K562 treated with DMSO at 1 percent for 24 hours (cell line): ENCODE measurements around the gene CLDN16. TPM values are rescaled to one million over a fixed set of nuclear protein-coding genes. Genes with fewer than 3 reads are reported as not detected.

Source experiments
- total RNA-seq: library from RNA; unstranded; fragments of 300-600 nt; gene quantifications from 2 replicates; pipeline ENCODE4 v1.2.3, GENCODE V29; 2022; ENCODE audit warnings: low read depth; ENCODE audit not compliant: insufficient read depth

Gene CLDN16
- not detected in 2 replicates for total RNA-seq

GRCh38 chr3:190387578-190388213, at the start of gene CLDN16:
Gene CLDN16, plus strand, starts transcription at chr3:190388163. Its CDS starts 167 bp downstream, at chr3:190388330.

GRCh38 chr3:190449801-190450200, 61.8 kb downstream of the CLDN16 start, which contains the start of gene TMEM207:
Gene TMEM207, minus strand, starts transcription at chr3:190449901. Its CDS starts 92 bp downstream, at chr3:190449809.

Other genes starting within 250 kb of the CLDN16 start
- not detected in 2 replicates for gene CLDN1, start 65.7 kb upstream of the CLDN16 start, total RNA-seq
- gene TMEM207, start 61.7 kb downstream of the CLDN16 start, total RNA-seq = not detected in 2 replicates
- gene IL1RAP, start 125.9 kb downstream of the CLDN16 start, total RNA-seq = 0.74 and 1.3 TPM in 2 replicates